Effector memory CD4-positive, alpha-beta T cell (primary cell): ENCODE results near the gene S1PR4.
"Not testable (repeated sequence)": the region's sequence is repeated elsewhere in the genome, so short reads cannot be mapped to it uniquely, and the experiment has no call there.

Source experiments
- DNase-seq, 3 donors: peaks; one replicate each; pipeline ENCODE4 v3.0.0-alpha.2; 2020
- H3K27ac ChIP-seq: 2 replicates; pipeline ENCODE4 v1.7.0; 2013; ENCODE audit warnings: mild to moderate bottlenecking, low read length, moderate library complexity; ENCODE audit not compliant: insufficient read depth, poor library complexity, severe bottlenecking
- H3K27me3 ChIP-seq: replicated peaks from 2 replicates; pipeline ENCODE4 v1.7.0; 2013; ENCODE audit warnings: mild to moderate bottlenecking, low read length; ENCODE audit not compliant: insufficient read depth, control insufficient read depth, poor library complexity, severe bottlenecking
- H3K36me3 ChIP-seq: 2 replicates; pipeline ENCODE4 v1.7.0; 2013; ENCODE audit warnings: mild to moderate bottlenecking, low read length, moderate library complexity; ENCODE audit not compliant: control insufficient read depth, insufficient read depth
- H3K4me1 ChIP-seq: 2 replicates; pipeline ENCODE4 v1.7.0; 2013; ENCODE audit warnings: low read length, mild to moderate bottlenecking; ENCODE audit not compliant: control insufficient read depth, insufficient read depth, poor library complexity, severe bottlenecking
- H3K4me3 ChIP-seq: 2 replicates; pipeline ENCODE4 v1.7.0; 2013; ENCODE audit warnings: low read length, low read depth, mild to moderate bottlenecking; ENCODE audit not compliant: insufficient read depth, poor library complexity, severe bottlenecking
- H3K9me3 ChIP-seq: 2 replicates; pipeline ENCODE4 v1.7.0; 2013; ENCODE audit warnings: mild to moderate bottlenecking, low read length, moderate library complexity; ENCODE audit not compliant: control insufficient read depth

The S1PR4 gene

GRCh38 chr19:3163230-3163886 lies 15.2 kb upstream of the S1PR4 start:
- no peak overlapping the region for H3K27ac ChIP-seq
- H3K4me1 ChIP-seq, result no peaks in the 10 kb centered on the region
- DNase-seq, result peak; percentile 43 to 58 (median 58)
- H3K4me3 ChIP-seq, result no peak overlapping the region
- no peaks in the 10 kb centered on the region for H3K36me3 ChIP-seq
- no peaks in the 10 kb centered on the region for H3K9me3 ChIP-seq
- H3K27me3 ChIP-seq, result no peaks in the 10 kb centered on the region

GRCh38 chr19:3163943-3164342 lies 14.6 kb upstream of the S1PR4 start:
- no peak overlapping the region for H3K4me3 ChIP-seq
- no peak for DNase-seq
- no peaks in the 10 kb centered on the region for H3K27me3 ChIP-seq
- no peak overlapping the region for H3K27ac ChIP-seq
- no peaks in the 10 kb centered on the region for H3K36me3 ChIP-seq
- no peaks in the 10 kb centered on the region for H3K4me1 ChIP-seq
- H3K9me3 ChIP-seq, result no peaks in the 10 kb centered on the region

DNA sequence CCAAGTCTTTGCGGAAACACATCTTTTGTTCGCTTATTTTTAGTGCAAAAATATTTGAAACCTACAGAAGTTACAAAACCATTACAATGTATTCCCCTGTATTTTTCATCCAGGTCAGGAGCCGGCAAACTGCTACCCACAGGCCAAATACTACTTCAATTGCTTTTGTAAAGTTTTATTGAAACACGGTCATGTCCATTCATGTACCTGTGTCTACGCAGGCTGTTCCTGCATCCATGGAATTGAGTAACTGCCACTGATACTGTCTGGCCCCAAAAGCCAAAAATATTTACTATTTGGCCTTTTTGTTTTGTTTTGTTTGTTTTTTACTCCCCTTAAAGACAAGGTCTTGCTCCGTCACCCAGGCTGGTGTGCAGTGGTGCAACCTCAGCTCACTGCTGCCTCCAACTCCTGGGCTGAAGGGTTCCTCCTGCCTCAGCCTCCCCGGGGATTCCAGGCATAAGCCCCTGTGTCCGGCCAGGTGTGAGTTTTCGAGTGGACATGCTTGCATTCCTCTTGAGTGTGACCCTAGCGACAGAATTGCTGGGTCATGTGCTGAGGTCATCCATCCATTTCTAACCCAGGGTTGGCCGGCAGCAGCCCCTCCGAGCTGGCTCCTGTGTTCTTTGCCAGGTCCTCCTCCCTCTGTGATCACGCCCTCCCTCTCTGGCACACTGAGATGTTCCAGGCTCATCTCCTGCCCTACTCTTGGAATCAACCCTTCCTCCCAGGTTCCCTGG lies 10.9 kb upstream of the S1PR4 start:
- no peak for DNase-seq
- no peaks in the 10 kb centered on the region for H3K4me1 ChIP-seq
- no peak overlapping the region for H3K4me3 ChIP-seq
- no peaks in the 10 kb centered on the region for H3K36me3 ChIP-seq
- no peak overlapping the region for H3K27ac ChIP-seq
- no peaks in the 10 kb centered on the region for H3K27me3 ChIP-seq
- no peaks in the 10 kb centered on the region for H3K9me3 ChIP-seq

- H3K4me3 ChIP-seq, result no peak overlapping the region
- DNase-seq, result no peak
- H3K4me1 ChIP-seq, result peaks cover 9% of the 10 kb centered on the region
These were observed 6.5 kb upstream of the S1PR4 start for GRCh38 chr19:3171894-3172672.

DNA sequence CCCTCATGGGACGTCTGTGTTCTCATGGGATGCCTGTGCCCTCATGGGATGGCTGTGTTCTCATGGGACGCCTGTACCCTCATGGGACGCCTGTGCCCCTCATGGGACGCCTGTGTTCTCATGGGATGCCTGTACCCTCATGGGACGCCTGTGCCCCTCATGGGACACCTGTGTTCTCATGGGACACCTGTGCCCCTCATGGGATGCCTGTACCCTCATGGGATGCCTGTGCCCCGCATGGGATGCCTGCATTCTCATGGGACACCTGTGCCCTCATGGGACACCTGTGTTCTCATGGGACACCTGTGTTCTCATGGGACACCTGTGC lies 5.9 kb upstream of the S1PR4 start:
- not testable (repeated sequence) for H3K27me3 ChIP-seq, H3K27ac ChIP-seq, H3K9me3 ChIP-seq, DNase-seq, H3K36me3 ChIP-seq, H3K4me3 ChIP-seq
- peaks cover 15% of the 10 kb centered on the region for H3K4me1 ChIP-seq

More at GRCh38 chr19:3171894-3172672, 6.5 kb upstream of the S1PR4 start:
- Histone ChIP-seq H3K9me3 (no peaks in the 10 kb centered on the region), H3K36me3 (no peaks in the 10 kb centered on the region), H3K27ac (no peak overlapping the region), H3K27me3 (no peaks in the 10 kb centered on the region)

DNA sequence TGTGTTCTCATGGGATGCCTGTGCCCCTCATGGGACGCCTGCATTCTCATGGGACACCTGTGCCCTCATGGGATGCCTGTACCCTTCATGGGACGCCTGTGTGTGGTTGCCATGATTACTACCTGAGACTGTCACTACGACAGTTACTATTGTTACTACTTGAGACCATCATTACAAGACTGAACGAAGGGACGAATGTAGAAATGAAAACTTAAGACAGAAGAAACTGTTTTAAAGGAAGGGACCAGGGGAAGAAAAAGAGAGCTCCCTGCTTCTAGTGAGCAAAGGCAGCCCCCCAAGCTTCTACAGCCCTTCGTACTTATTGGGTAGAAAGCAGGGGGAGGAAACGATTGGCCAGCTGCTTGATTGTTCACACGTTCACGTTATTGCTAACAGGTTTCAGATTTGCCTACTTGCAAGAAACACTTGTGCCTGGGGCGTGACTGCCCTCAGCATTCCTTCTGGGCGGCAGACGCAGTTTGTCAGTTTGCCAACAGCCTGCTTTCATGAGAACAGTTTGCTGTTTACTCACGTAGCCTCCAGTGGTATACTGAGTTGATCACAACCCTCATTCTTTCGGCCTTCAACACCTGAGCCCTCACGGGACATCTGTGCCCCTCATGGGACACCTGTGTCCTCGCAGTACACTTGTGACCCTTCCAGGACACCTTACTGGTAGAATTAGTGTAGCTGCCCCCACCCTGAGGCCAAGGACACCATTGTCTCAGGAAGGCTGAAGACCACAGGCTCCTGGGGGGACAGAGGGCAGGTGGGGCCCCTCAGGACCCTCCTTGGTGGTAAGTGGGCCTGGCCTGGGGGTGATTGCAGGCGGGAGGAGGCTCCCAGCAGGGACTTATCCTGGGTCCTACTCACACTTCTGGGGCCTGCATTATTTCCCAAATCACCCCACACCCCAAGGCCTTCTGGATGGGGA lies 2.5 kb upstream of the S1PR4 start:
- H3K4me1 ChIP-seq, result peaks cover 15% of the 10 kb centered on the region
- DNase-seq, result peak; percentile 25 to 42 (median 29)
- peak overlapping the region; percentile 31 for H3K4me3 ChIP-seq
- H3K27ac ChIP-seq, result peak overlapping the region; percentile 86
- H3K36me3 ChIP-seq, result peaks cover 6% of the 10 kb centered on the region
- H3K9me3 ChIP-seq, result no peaks in the 10 kb centered on the region
- no peaks in the 10 kb centered on the region for H3K27me3 ChIP-seq

DNA sequence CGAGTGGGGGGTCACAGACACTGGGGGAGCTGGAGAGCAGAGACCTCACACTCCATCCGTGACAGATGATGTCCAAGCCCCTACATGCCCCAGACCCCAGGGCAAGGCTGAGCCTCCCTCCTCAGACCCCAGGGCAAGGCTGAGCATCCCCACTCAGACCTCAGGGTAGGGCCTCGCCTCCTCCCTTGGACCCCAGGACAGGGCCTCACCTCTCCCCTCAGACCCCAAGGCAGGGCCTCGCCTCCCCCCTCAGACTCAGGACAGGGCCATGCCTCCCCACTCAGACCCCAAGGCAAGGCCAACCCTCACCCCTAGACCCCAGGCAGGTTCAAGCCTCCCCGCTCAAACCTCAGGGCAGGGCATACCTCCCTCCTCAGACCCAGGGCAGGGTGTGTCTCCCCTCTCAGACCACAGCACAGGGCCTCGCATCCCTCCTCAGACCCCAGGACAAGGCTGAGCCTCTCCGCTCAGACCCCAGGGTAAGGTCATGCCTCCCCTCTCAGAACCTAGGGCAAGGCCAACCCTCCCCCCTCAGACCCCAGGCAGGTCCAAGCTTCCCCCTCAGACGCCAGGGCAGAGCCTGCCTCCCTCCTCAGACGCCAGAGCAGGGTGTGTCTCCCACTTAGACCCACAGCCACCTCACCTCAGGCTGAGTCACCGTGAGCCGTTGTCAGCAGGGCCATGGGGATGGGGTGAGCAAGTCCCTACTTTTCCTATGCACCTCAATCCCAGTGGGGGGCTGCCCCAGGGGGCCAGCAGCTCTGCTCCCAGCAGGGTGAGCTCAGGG lies 1.7 kb upstream of the S1PR4 start:
- peak overlapping the region; percentile 86 for H3K27ac ChIP-seq
- H3K36me3 ChIP-seq, result peaks cover 8% of the 10 kb centered on the region
- no peaks in the 10 kb centered on the region for H3K27me3 ChIP-seq
- no peaks in the 10 kb centered on the region for H3K9me3 ChIP-seq
- peak; percentile 51 to 71 (median 64) for DNase-seq
- H3K4me3 ChIP-seq, result peak overlapping the region; percentile 31
- peaks cover 19% of the 10 kb centered on the region for H3K4me1 ChIP-seq

- peaks cover 8% of the 10 kb centered on the region for H3K36me3 ChIP-seq
- H3K4me1 ChIP-seq, result peaks cover 31% of the 10 kb centered on the region
- peak overlapping the region; percentile 85 for H3K27ac ChIP-seq
- H3K9me3 ChIP-seq, result no peaks in the 10 kb centered on the region
- H3K4me3 ChIP-seq, result peak overlapping the region; percentile 96
- no peak for DNase-seq
- H3K27me3 ChIP-seq, result no peaks in the 10 kb centered on the region
These were observed 587 bp downstream of the S1PR4 start for GRCh38 chr19:3178973-3179738.
